H1 (cell line): Measurements from ENCODE around the gene RABGAP1. TPM values are rescaled to one million over a fixed set of nuclear protein-coding genes. Genes with fewer than 3 reads are reported as not detected.

Experiments
- CTCF ChIA-PET: fragments of 300-600 bp; sonication (Branson Sonifier 250); formaldehyde crosslinking; loops from one replicate; lab custom pipeline; 2021; ENCODE audit not compliant: partially characterized antibody; lab: Charles Lee
- POLR2A ChIA-PET: fragments of 300-600 bp; sonication (Branson Sonifier 250); formaldehyde crosslinking; loops from one replicate; lab custom pipeline; 2021; ENCODE audit warnings: inconsistent platforms; ENCODE audit not compliant: partially characterized antibody; lab: Charles Lee
- DNase-seq, 2 experiments: peaks; one replicate each; pipeline versions ENCODE4 v3.0.0 to v3.0.0-alpha.2; 2010 to 2022; ENCODE audit warnings: low spot score in 2 of 2, low read depth in 1 of 2, mixed read lengths in 1 of 2
- FAIRE-seq: peaks from 2 replicates; lab custom pipeline; 2011; peaks lifted over from hg19 to GRCh38; lab: Jason Lieb, UNC
- H2AFZ ChIP-seq: 2 replicates; pipeline ENCODE4 v1.8.1; 2012; ENCODE audit warnings: low read length, inconsistent platforms
- H2AK5ac ChIP-seq: 2 replicates; pipeline ENCODE4 v1.6.1; 2013; ENCODE audit warnings: low read depth, low read length
- H2BK120ac ChIP-seq: replicated peaks from 2 replicates; pipeline ENCODE3; 2013; ENCODE audit warnings: low read depth, low read length, inconsistent platforms
- H2BK12ac ChIP-seq: 2 replicates; pipeline ENCODE4 v1.6.1; 2013; ENCODE audit warnings: low read depth, low read length
- H2BK15ac ChIP-seq: 2 replicates; pipeline ENCODE4 v1.6.1; 2013; ENCODE audit warnings: low read length
- H2BK20ac ChIP-seq: 2 replicates; pipeline ENCODE4 v1.6.1; 2013; ENCODE audit warnings: low read length
- H2BK5ac ChIP-seq: 2 replicates; pipeline ENCODE4 v1.6.1; 2013; ENCODE audit warnings: low read depth, low read length
- H3K14ac ChIP-seq: 2 replicates; pipeline ENCODE4 v1.6.1; 2013; ENCODE audit warnings: inconsistent platforms; ENCODE audit not compliant: insufficient read length
- H3K18ac ChIP-seq: 2 replicates; pipeline ENCODE4 v1.6.1; 2013; ENCODE audit warnings: low read length; ENCODE audit errors: extremely low read depth
- H3K23ac ChIP-seq: 2 replicates; pipeline ENCODE4 v1.6.1; 2013; ENCODE audit warnings: inconsistent platforms; ENCODE audit not compliant: insufficient read length
- H3K23me2 ChIP-seq: 2 replicates; pipeline ENCODE4 v1.6.1; 2013; ENCODE audit warnings: low read depth, low read length
- H3K27ac ChIP-seq: 2 replicates; pipeline ENCODE4 v1.6.1; 2011; ENCODE audit warnings: low read depth, low read length, inconsistent platforms
- H3K27me3 ChIP-seq, 4 experiments: replicated peaks in 1 of 4; 1 replicate in 1 of 4; 2 replicates in 3 of 4; pipeline versions ENCODE4 v1.6.1 to v1.8.1; 2011 to 2013; ENCODE audit warnings: low read length in 3 of 4, mild to moderate bottlenecking in 3 of 4, inconsistent platforms in 2 of 4, mixed read lengths in 2 of 4, moderate library complexity in 1 of 4; ENCODE audit not compliant: control insufficient read depth in 3 of 4, insufficient read depth in 3 of 4; ENCODE audit errors: extremely low read depth in 1 of 4
- H3K36me3 ChIP-seq, 4 experiments: 2 replicates each; pipeline versions ENCODE4 v1.6.1 to v1.8.1; 2011 to 2013; ENCODE audit warnings: mild to moderate bottlenecking in 4 of 4, low read length in 3 of 4, moderate library complexity in 2 of 4, control low read depth in 1 of 4, inconsistent platforms in 1 of 4; ENCODE audit not compliant: insufficient read depth in 4 of 4, control insufficient read depth in 2 of 4
- H3K4ac ChIP-seq: replicated peaks from 2 replicates; pipeline ENCODE3; 2013; ENCODE audit warnings: low read length, low read depth, mixed read lengths, inconsistent platforms; ENCODE audit not compliant: insufficient read length
- H3K4me1 ChIP-seq, 4 experiments: replicated peaks in 1 of 4; 1 replicate in 1 of 4; 2 replicates in 3 of 4; pipeline versions ENCODE4 v1.6.1 to v1.8.1; 2011 to 2013; ENCODE audit warnings: low read length in 3 of 4, inconsistent platforms in 2 of 4, mixed read lengths in 1 of 4; ENCODE audit not compliant: insufficient read depth in 4 of 4, control insufficient read depth in 3 of 4
- H3K4me2 ChIP-seq, 2 experiments: 2 replicates each; pipeline versions ENCODE4 v1.6.1 to v1.8.1; 2011 to 2013; ENCODE audit warnings: low read depth in 2 of 2, low read length in 2 of 2, control low read depth in 1 of 2, inconsistent platforms in 1 of 2, mild to moderate bottlenecking in 1 of 2; ENCODE audit not compliant: insufficient read depth in 1 of 2
- H3K4me3 ChIP-seq, 4 experiments: fragments of 200-600, 300-600 bp in 1 of 4; sonication (generic), shearing (Covaris generic), sonication (Bioruptor Twin) in 1 of 4; 2 replicates each; pipeline versions ENCODE4 v1.5.1 to v1.8.1; 2011 to 2016; ENCODE audit warnings: low read length in 4 of 4, low read depth in 3 of 4, control low read depth in 2 of 4, inconsistent platforms in 2 of 4, mild to moderate bottlenecking in 2 of 4, mixed read lengths in 1 of 4, moderate library complexity in 1 of 4; ENCODE audit not compliant: insufficient read depth in 2 of 4; ENCODE audit errors: extremely low read depth in 1 of 4
- H3K56ac ChIP-seq: replicated peaks from 2 replicates; pipeline ENCODE3; 2013; ENCODE audit warnings: low read depth, mild to moderate bottlenecking, mixed read lengths, low read length, inconsistent platforms; ENCODE audit not compliant: insufficient read length
- H3K79me1 ChIP-seq: 2 replicates; pipeline ENCODE4 v1.6.1; 2013; ENCODE audit warnings: low read depth, low read length, control low read depth
- H3K79me2 ChIP-seq, 2 experiments: 2 replicates each; pipeline versions ENCODE4 v1.6.1 to v1.8.1; 2012 to 2013; ENCODE audit warnings: low read length in 2 of 2, mild to moderate bottlenecking in 2 of 2, inconsistent platforms in 1 of 2; ENCODE audit not compliant: insufficient read depth in 2 of 2, control insufficient read depth in 1 of 2
- H3K9ac ChIP-seq, 4 experiments: replicated peaks in 1 of 4; 1 replicate in 1 of 4; 2 replicates in 3 of 4; pipeline versions ENCODE4 v1.6.1 to v1.8.1; 2011 to 2013; ENCODE audit warnings: low read depth in 3 of 4, low read length in 3 of 4, control low read depth in 2 of 4, mild to moderate bottlenecking in 2 of 4, moderate library complexity in 2 of 4, inconsistent platforms in 1 of 4; ENCODE audit errors: extremely low read depth in 1 of 4
- H3K9me3 ChIP-seq, 2 experiments: 2 replicates each; pipeline versions ENCODE4 v1.6.1 to v1.8.1; 2012 to 2013; ENCODE audit warnings: mild to moderate bottlenecking in 2 of 2, moderate library complexity in 2 of 2, control low read depth in 1 of 2, inconsistent platforms in 1 of 2, low read depth in 1 of 2, low read length in 1 of 2, mixed read lengths in 1 of 2; ENCODE audit not compliant: insufficient read depth in 2 of 2
- H4K20me1 ChIP-seq, 2 experiments: replicated peaks in 1 of 2; 2 replicates each; pipeline versions ENCODE3 to v1.8.1; 2011 to 2013; ENCODE audit warnings: inconsistent platforms in 2 of 2, low read length in 2 of 2, mild to moderate bottlenecking in 1 of 2; ENCODE audit not compliant: insufficient read depth in 2 of 2, control insufficient read depth in 1 of 2
- H4K5ac ChIP-seq: 2 replicates; pipeline ENCODE4 v1.6.1; 2013; ENCODE audit warnings: low read length, low read depth, mixed read lengths, inconsistent platforms; ENCODE audit not compliant: insufficient read length
- H4K8ac ChIP-seq: 2 replicates; pipeline ENCODE4 v1.8.0; 2013; ENCODE audit warnings: mild to moderate bottlenecking, moderate library complexity, low read length, inconsistent platforms; ENCODE audit not compliant: insufficient read depth; ENCODE audit errors: extremely low read depth
- H4K91ac ChIP-seq: replicated peaks from 2 replicates; pipeline ENCODE3; 2013; ENCODE audit warnings: low read length, mixed read lengths, inconsistent platforms; ENCODE audit not compliant: insufficient read length
- E2F6 ChIP-seq: IDR thresholded peaks from 2 replicates; pipeline ENCODE4 v1.6.1; 2012; ENCODE audit warnings: inconsistent platforms
- YY1 ChIP-seq: IDR thresholded peaks from 2 replicates; pipeline ENCODE4 v1.6.1; 2011; ENCODE audit warnings: low read depth, mild to moderate bottlenecking, low read length
- WGBS, 2 experiments: shearing (Covaris generic) in 1 of 2; methylation state at CpG; one replicate each; pipeline versions ENCODE4 v1.1.6 to v1.1.7; 2013 to 2015; ENCODE audit warnings: low lambda C conversion rate in 2 of 2, mixed read lengths in 2 of 2, inconsistent platforms in 1 of 2, low coverage in 1 of 2, missing lambda C conversion rate in 1 of 2; ENCODE audit not compliant: insufficient replicate concordance in 2 of 2, insufficient coverage in 1 of 2, insufficient read length in 1 of 2; ENCODE audit errors: extremely low coverage in 1 of 2, missing lambda C conversion rate in 1 of 2; 5-methylcytosine and 5-hydroxymethylcytosine counted together
- polyA plus RNA-seq, 7 experiments: library from polyadenylated mRNA; depleted of rRNA in 3 of 7; stranded (reverse) in 5 of 7; unstranded in 2 of 7; fragments of >200 nt in 5 of 7; fragments of 200-250 nt in 2 of 7; gene quantifications; 1 replicate in 5 of 7; 2 replicates in 1 of 7; 4 replicates in 1 of 7; pipeline versions ENCODE4 v1.2.1 to v1.2.3, GENCODE V29; 2011 to 2013; ENCODE audit warnings: missing spikeins in 2 of 7, mixed read lengths in 2 of 7
- total RNA-seq: library from RNA; stranded (reverse); fragmentation: NEBNext Ultra II Directional; extraction: Animal tissue kit (Norgen Biotek cat#: 25700); gene quantifications from 2 replicates; pipeline ENCODE4 v1.2.1, GENCODE V29; 2021

The RABGAP1 gene
- total and polyA plus RNA-seq, 2 of the 8 experiments (the other 6 are each of a cell fraction or from before 2014, with no cell fraction given): 15.7 to 38.3 TPM

- H3K4me2 ChIP-seq: no peak overlapping the region
- no peak overlapping the region for H4K8ac ChIP-seq
- H3K18ac ChIP-seq: no peak overlapping the region
- H2AK5ac ChIP-seq: no peak overlapping the region
- H3K23ac ChIP-seq: no peak overlapping the region
- 75% methylated on average over 4 of the region's 5 CpGs; no CpG with 5 or more reads in 1 of the 2 experiments for WGBS, 2 experiments
- ChIA-PET POLR2A (interaction anchor here (1.0 kb wide), 1 partner anchor 94 kb away, joined by 3 read pairs; the partner anchor contains the start of gene ZBTB6), CTCF (no interaction called here)
- H4K91ac ChIP-seq: no peak overlapping the region
- H2BK15ac ChIP-seq: no peak overlapping the region
- no peak overlapping the region for H2BK12ac ChIP-seq
- no peaks in the 10 kb centered on the region for H3K79me1 ChIP-seq
- H3K36me3 ChIP-seq: peaks cover 0 to 41% (median 8%) of the 10 kb centered on the region in 4 experiments; a peak in 5 of 8 replicates
- no peak overlapping the region for H3K56ac ChIP-seq
- no peak overlapping the region for H2BK120ac ChIP-seq
- no peaks in the 10 kb centered on the region for H3K4me1 ChIP-seq
- H3K23me2 ChIP-seq: no peaks in the 10 kb centered on the region
- H3K9ac ChIP-seq: no peak overlapping the region
- no peak overlapping the region for H3K14ac ChIP-seq
- H3K4ac ChIP-seq: no peak overlapping the region
- no peaks in the 10 kb centered on the region for H3K27me3 ChIP-seq
- no peaks in the 10 kb centered on the region for H4K20me1 ChIP-seq
- H3K4me3 ChIP-seq: no peak overlapping the region
- no peak for TF ChIP-seq YY1
- no peak for TF ChIP-seq E2F6
- H2AFZ ChIP-seq: no peak overlapping the region
- H3K9me3 ChIP-seq: no peaks in the 10 kb centered on the region
- H4K5ac ChIP-seq: no peak overlapping the region
- H2BK5ac ChIP-seq: no peak overlapping the region
- H3K27ac ChIP-seq: no peak overlapping the region
- no peak overlapping the region for H2BK20ac ChIP-seq
- no peak for DNase-seq
- no peak for FAIRE-seq
- no peaks in the 10 kb centered on the region for H3K79me2 ChIP-seq
These were observed 66.4 kb downstream of the RABGAP1 start for GRCh38 chr9:123007269-123007668.
